A673 (cell line): ENCODE measurements around the gene KCNJ4. TPM values are rescaled to one million over a fixed set of nuclear protein-coding genes. Genes with fewer than 3 reads are reported as not detected.

Source experiments
- BruUV-seq: library from RNA; stranded (reverse); fragments of 400-500 nt; replicated peaks from 2 replicates; lab custom pipeline; 2021; lab: Mats Ljungman, UMichigan
- CTCF ChIA-PET: fragments of 300-600 bp; sonication (Branson Sonifier 250); formaldehyde crosslinking; loops from one replicate; lab custom pipeline; 2022; ENCODE audit warnings: antibody characterized with exemption; lab: Charles Lee
- POLR2A ChIA-PET: fragments of 300-600 bp; sonication (Branson Sonifier 250); formaldehyde crosslinking; loops from one replicate; lab custom pipeline; 2022; ENCODE audit warnings: antibody characterized with exemption; ENCODE audit not compliant: low non-redundant PET; lab: Charles Lee
- DNase-seq: peaks from one replicate; pipeline ENCODE4 v3.0.0-alpha.2; 2015; ENCODE audit warnings: low spot score
- H3K27ac ChIP-seq: fragments of 200-600 bp; sonication (generic); 2 replicates; pipeline ENCODE4 v1.5.1; 2016; ENCODE audit warnings: mixed run types, low read depth, mild to moderate bottlenecking, mixed read lengths, antibody characterized with exemption, low read length; ENCODE audit not compliant: poor library complexity, severe bottlenecking
- H3K27me3 ChIP-seq: fragments of 200-600 bp; sonication (generic); replicated peaks from 2 replicates; pipeline ENCODE4 v1.6.1; 2017; ENCODE audit warnings: mixed run types, low read depth, mild to moderate bottlenecking, mixed read lengths, antibody characterized with exemption, low read length; ENCODE audit not compliant: insufficient read depth, poor library complexity
- H3K36me3 ChIP-seq: fragments of 200-600 bp; sonication (generic); 2 replicates; pipeline ENCODE4 v1.6.1; 2016; ENCODE audit warnings: mixed run types, mild to moderate bottlenecking, mixed read lengths, antibody characterized with exemption, low read length; ENCODE audit not compliant: insufficient read depth, poor library complexity, severe bottlenecking
- H3K4me1 ChIP-seq: fragments of 200-600 bp; sonication (generic); 2 replicates; pipeline ENCODE4 v1.6.1; 2017; ENCODE audit warnings: mixed run types, mild to moderate bottlenecking, mixed read lengths, antibody characterized with exemption, low read length; ENCODE audit not compliant: insufficient read depth, poor library complexity, severe bottlenecking
- H3K4me3 ChIP-seq: fragments of 200-600 bp; sonication (generic); 2 replicates; pipeline ENCODE4 v1.5.1; 2016; ENCODE audit warnings: low read depth, mixed run types, mild to moderate bottlenecking, mixed read lengths, low read length; ENCODE audit not compliant: poor library complexity, severe bottlenecking
- H3K9me3 ChIP-seq: fragments of 200-600 bp; sonication (generic); 2 replicates; pipeline ENCODE4 v1.6.1; 2016; ENCODE audit warnings: mixed run types, low read depth, mild to moderate bottlenecking, mixed read lengths, antibody characterized with exemption, low read length; ENCODE audit not compliant: poor library complexity, severe bottlenecking
- CTCF ChIP-seq: fragments of 300-800, 200-600 bp; sonication (generic); conservative IDR thresholded peaks from 2 replicates; pipeline ENCODE4 v1.5.1; 2017; ENCODE audit warnings: low read depth, mild to moderate bottlenecking, antibody characterized with exemption, low read length, moderate library complexity, mixed read lengths
- EZH2 ChIP-seq: fragments of 200-600 bp; sonication (generic); IDR thresholded peaks from 2 replicates; pipeline ENCODE4 v1.6.1; 2017; ENCODE audit warnings: borderline replicate concordance, low read depth, mild to moderate bottlenecking, mixed read lengths, antibody characterized with exemption, low read length; ENCODE audit not compliant: poor library complexity, severe bottlenecking
- intact Hi-C: fragments of 100-400 bp; cut with micrococcal nuclease; formaldehyde crosslinking; loops from one replicate; pipeline ENCODE4 v1.10.0; 2022; ENCODE audit not compliant: unreplicated experiment
- total RNA-seq: library from RNA; stranded (reverse); gene quantifications from 2 replicates; pipeline ENCODE4 v1.2.3, GENCODE V29; 2021

The KCNJ4 gene
- total RNA-seq, 1 experiment from 2014 or later: 1.0 TPM

DNA sequence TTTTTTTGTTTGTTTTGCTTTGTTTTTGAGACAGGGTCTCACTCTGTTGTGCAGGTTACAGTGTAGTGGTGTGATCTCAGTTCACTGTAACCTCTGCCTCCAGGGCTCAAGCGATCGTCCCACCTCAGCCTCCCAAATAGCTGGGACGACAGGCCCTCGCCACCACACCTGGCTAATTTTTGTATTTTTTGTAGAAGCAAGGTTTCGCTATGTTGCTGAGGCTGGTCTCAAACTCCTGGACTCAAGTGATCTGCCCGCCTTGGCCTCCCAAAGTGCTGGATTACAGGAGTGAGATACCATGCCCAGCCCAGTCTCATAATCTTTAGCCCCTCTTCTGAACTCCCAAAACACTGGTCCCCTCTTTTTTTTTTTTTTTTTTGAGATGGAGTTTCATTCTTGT lies 50.6 kb downstream of the KCNJ4 start:
- ChIA-PET POLR2A (no interaction called here), CTCF (no interaction called here)
- no peak for TF ChIP-seq CTCF
- no peak for TF ChIP-seq EZH2
- Histone ChIP-seq H3K27me3 (no peaks in the 10 kb centered on the region), H3K36me3 (no peaks in the 10 kb centered on the region), H3K4me3 (no peak overlapping the region), H3K9me3 (no peaks in the 10 kb centered on the region), H3K4me1 (peaks cover 10% of the 10 kb centered on the region), H3K27ac (no peak overlapping the region)
- no peak for DNase-seq
- intact Hi-C loops: no loop called here
- no TSS peak for BruUV-seq

- ChIA-PET POLR2A (no interaction called here), CTCF (no interaction called here)
- no peak overlapping the region for H3K4me3 ChIP-seq
- H3K27ac ChIP-seq: no peak overlapping the region
- no TSS peak for BruUV-seq
- intact Hi-C loops: no loop called here
- peaks cover 13% of the 10 kb centered on the region for H3K4me1 ChIP-seq
- no peaks in the 10 kb centered on the region for H3K36me3 ChIP-seq
- H3K27me3 ChIP-seq: no peaks in the 10 kb centered on the region
- no peak for DNase-seq
- TF ChIP-seq EZH2 (no peak), CTCF (no peak)
- no peaks in the 10 kb centered on the region for H3K9me3 ChIP-seq
These were observed 51.2 kb downstream of the KCNJ4 start for GRCh38 chr22:38403812-38404211.

GRCh38 chr22:38402204-38402603 lies 52.8 kb downstream of the KCNJ4 start:
- DNase-seq: no peak
- CTCF ChIA-PET: no interaction called here
- H3K9me3 ChIP-seq: no peaks in the 10 kb centered on the region
- H3K27ac ChIP-seq: no peak overlapping the region
- POLR2A ChIA-PET: no interaction called here
- BruUV-seq: no TSS peak
- no peaks in the 10 kb centered on the region for H3K36me3 ChIP-seq
- H3K4me1 ChIP-seq: peaks cover 13% of the 10 kb centered on the region
- intact Hi-C loops: no loop called here
- TF ChIP-seq EZH2 (no peak), CTCF (no peak)
- no peak overlapping the region for H3K4me3 ChIP-seq
- no peaks in the 10 kb centered on the region for H3K27me3 ChIP-seq
